Measurements from ENCODE around the gene RNF103. TPM values are rescaled to one million over a fixed set of nuclear protein-coding genes. Genes with fewer than 3 reads are reported as not detected.
"Not testable (repeated sequence)": the region's sequence is repeated elsewhere in the genome, so short reads cannot be mapped to it uniquely, and the experiment has no call there.

RNF103 gene
- total RNA-seq, 2 experiments from 2014 or later, result 12.7 to 14.1 TPM

DNA sequence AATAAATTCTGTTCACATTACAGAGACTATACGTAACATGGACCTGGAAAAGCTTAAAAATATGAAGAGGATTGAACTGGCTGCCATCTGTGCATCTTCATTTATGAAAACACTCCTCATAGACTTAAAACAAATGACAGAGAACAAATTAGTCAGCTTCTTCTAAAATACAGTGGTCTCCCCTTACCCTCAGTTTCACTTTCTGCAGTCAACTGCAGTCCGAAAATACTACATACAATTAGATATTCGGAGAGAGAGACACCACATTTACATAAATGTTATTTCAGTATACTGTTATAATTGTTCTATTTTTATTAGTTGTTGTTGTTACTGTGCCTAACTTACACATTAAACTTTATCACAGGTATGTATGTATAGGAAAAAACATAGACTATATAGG, 6.5 kb downstream of the RNF103 start:
- peaks cover 62% of the 10 kb centered on the region for H3K36me3 Mint-ChIP-seq (ENCODE audit: low read depth)
- CTCF ChIA-PET, result interaction anchor here (0.6 to 2.1 kb wide), 2 partner anchors 8 to 393 kb away, joined by 5 to 6 read pairs; no protein-coding TSS in a partner anchor

DNA sequence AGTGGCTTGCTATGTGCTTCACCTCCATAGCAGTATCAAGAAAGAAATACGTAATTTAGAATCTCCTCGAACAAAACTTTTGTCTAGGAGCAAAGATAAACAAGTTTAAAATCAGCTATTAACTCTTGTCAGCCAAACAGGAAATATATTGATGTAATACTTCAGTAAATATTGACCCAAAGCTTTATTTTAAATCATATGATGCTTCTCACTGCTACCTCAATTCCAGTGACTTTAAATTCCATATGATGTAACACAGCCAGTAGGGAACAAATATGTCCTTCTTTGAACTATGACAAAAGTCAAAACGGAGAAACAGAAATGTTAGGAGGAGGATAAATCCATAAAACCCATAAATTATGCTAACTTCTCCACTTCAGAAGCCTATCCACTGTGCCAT, 7.2 kb downstream of the RNF103 start:
- ChIA-PET CTCF (interaction anchor here (0.6 to 2.1 kb wide), 2 partner anchors 8 to 393 kb away, joined by 5 to 6 read pairs; no protein-coding TSS in a partner anchor), POLR2A (interaction anchor here (0.6 kb wide), 1 partner anchor 421 kb away, joined by 3 read pairs; the partner anchor contains the start of gene IMMT)
- H3K9me3 Mint-ChIP-seq, result no peaks in the 10 kb centered on the region
- H3K4me1 Mint-ChIP-seq, result peaks cover 23% of the 10 kb centered on the region
- H3K27ac Mint-ChIP-seq, result no peak overlapping the region
- DNase-seq, result no peak
- H3K27me3 Mint-ChIP-seq, result no peaks in the 10 kb centered on the region
- H3K36me3 Mint-ChIP-seq (ENCODE audit: low read depth), result peaks cover 65% of the 10 kb centered on the region
- H3K4me3 Mint-ChIP-seq, result no peak overlapping the region

More for the DNA sequence above, 6.5 kb downstream of the RNF103 start:
- Mint-ChIP-seq H3K4me1 (peaks cover 24% of the 10 kb centered on the region), H3K4me3 (no peak overlapping the region), H3K27ac (no peak overlapping the region), H3K27me3 (no peaks in the 10 kb centered on the region), H3K9me3 (no peaks in the 10 kb centered on the region)
- POLR2A ChIA-PET, result no interaction called here
- DNase-seq, result no peak

DNA sequence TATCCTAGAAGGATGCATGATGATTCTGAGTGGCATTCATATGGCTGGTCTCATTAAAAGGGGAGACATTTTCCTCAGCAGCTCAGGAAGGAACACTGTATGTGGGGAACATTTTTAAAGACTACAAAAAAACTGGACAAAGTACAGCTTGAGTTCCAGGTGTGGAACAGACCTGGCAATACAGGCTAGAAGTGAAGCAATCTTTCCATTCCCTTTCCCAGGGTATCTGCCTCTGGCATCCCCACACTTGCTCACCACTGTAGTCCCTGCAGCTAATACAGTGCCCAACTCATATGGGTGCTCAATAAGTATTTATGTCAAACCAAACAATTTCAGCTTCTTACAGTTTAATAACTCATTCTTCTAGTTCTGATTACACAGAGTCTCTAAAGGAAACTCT, 8.1 kb downstream of the RNF103 start:
- Mint-ChIP-seq H3K27me3 (no peaks in the 10 kb centered on the region), H3K27ac (no peak overlapping the region), H3K4me3 (no peak overlapping the region), H3K36me3 (ENCODE audit: low read depth) (peaks cover 74% of the 10 kb centered on the region), H3K9me3 (no peaks in the 10 kb centered on the region), H3K4me1 (peaks cover 22% of the 10 kb centered on the region)
- POLR2A ChIA-PET, result no interaction called here
- CTCF ChIA-PET, result interaction anchor here (0.5 to 1.0 kb wide), 3 partner anchors 10 to 806 kb away, joined by 3 read pairs; no protein-coding TSS in a partner anchor
- DNase-seq, result no peak

DNA sequence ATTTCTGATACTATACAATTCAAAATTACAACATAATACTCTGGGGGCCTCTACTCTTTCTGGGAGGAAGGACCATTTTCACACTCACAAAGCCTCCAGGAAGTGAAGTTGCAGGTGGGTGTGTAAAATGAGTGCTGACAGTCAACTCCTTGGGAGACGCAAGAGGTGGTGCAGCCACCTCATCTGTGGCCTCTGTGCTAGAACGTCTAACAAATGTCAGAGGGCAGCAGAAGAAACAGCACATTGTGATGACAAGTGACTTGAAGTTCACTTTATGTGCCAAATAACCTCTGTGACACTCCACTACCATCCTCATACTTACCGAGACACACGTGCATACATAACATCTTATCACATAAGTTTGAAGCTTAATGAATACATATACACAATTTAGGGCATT, 10.2 kb downstream of the RNF103 start:
- Mint-ChIP-seq H3K4me1 (peaks cover 16% of the 10 kb centered on the region), H3K27ac (no peak overlapping the region), H3K4me3 (no peak overlapping the region), H3K27me3 (no peaks in the 10 kb centered on the region), H3K9me3 (no peaks in the 10 kb centered on the region), H3K36me3 (ENCODE audit: low read depth) (peaks cover 64% of the 10 kb centered on the region)
- no peak for DNase-seq
- POLR2A ChIA-PET, result no interaction called here
- CTCF ChIA-PET, result interaction anchor here (0.6 kb wide), 1 partner anchor 1411 kb away, joined by 5 read pairs; no protein-coding TSS in a partner anchor

DNA sequence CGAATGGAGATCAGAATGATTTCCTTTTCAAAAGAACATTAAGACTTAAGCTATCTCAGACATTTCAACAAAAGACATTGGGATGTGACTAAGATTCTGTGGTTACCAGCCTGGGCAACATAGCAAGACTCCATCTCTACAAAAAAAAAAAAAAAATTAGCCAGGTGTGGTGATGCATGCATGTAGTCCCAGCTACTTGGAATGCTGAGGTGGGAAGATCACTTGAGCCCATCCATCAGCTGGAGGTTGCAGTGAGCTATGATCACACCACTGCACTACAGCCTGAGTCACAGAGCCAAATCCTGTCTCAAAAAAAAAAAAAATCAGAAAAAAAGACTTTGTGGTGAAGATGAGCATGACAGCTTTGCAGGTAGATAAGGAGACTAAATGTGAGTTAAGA, 12.8 kb downstream of the RNF103 start:
- peaks cover 11% of the 10 kb centered on the region for H3K4me1 Mint-ChIP-seq
- H3K27me3 Mint-ChIP-seq, result no peaks in the 10 kb centered on the region
- CTCF ChIA-PET, result interaction anchor here (1.5 kb wide), 1 partner anchor 12 kb away, joined by 5 read pairs; no protein-coding TSS in a partner anchor
- POLR2A ChIA-PET, result no interaction called here
- H3K36me3 Mint-ChIP-seq (ENCODE audit: low read depth), result peaks cover 47% of the 10 kb centered on the region
- no peak for DNase-seq
- H3K4me3 Mint-ChIP-seq, result no peak overlapping the region
- H3K9me3 Mint-ChIP-seq, result no peaks in the 10 kb centered on the region
- H3K27ac Mint-ChIP-seq, result no peak overlapping the region

DNA sequence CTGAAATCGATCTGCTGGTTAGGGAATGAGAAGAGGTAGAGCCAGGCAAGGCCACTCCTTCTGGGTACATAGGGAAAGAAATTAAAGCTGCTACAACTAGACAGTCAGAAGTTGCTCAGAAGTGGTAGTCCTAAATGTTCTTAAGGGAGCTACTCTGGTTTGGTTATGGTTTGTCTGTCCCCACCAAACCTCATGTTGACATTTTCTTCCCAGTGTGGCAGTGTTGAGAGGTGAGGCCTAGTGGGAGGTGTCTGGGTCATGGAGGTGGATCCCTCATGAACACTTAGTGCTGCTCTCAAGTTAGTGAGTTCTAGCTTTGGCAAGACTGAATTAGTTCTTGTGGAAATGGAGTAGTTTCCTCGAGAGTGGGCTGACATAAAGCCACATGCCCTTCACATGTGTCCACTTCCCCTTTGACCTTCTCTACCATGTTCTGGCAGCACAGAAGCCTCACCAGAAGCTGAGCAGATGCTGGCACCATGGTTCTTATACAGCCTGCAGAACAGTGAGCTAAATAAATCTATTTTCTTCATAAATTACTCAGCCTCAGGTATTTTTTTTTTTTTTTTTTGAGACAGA, 14.7 kb downstream of the RNF103 start:
- H3K4me3 Mint-ChIP-seq, result no peak overlapping the region
- no peak overlapping the region for H3K27ac Mint-ChIP-seq
- no peaks in the 10 kb centered on the region for H3K9me3 Mint-ChIP-seq
- ChIA-PET CTCF (interaction anchor here (0.6 to 1.6 kb wide), 4 partner anchors 8 to 1281 kb away, joined by 3 to 6 read pairs (median 4); partner anchors contain the start of gene TGOLN2), POLR2A (no interaction called here)
- no peaks in the 10 kb centered on the region for H3K27me3 Mint-ChIP-seq
- peaks cover 51% of the 10 kb centered on the region for H3K36me3 Mint-ChIP-seq (ENCODE audit: low read depth)
- no peak for DNase-seq
- peaks cover 11% of the 10 kb centered on the region for H3K4me1 Mint-ChIP-seq

- Mint-ChIP-seq H3K4me1 (no peaks in the 10 kb centered on the region), H3K27me3 (no peaks in the 10 kb centered on the region), H3K36me3 (ENCODE audit: low read depth) (peaks cover 35% of the 10 kb centered on the region), H3K27ac (no peak overlapping the region), H3K9me3 (no peaks in the 10 kb centered on the region), H3K4me3 (no peak overlapping the region)
- ChIA-PET CTCF (interaction anchor here (1.6 kb wide), 1 partner anchor 20 kb away, joined by 3 read pairs; no protein-coding TSS in a partner anchor), POLR2A (no interaction called here)
- DNase-seq, result no peak
These were observed 19.8 kb downstream of the RNF103 start for GRCh38 chr2:86603905-86604304.

DNA sequence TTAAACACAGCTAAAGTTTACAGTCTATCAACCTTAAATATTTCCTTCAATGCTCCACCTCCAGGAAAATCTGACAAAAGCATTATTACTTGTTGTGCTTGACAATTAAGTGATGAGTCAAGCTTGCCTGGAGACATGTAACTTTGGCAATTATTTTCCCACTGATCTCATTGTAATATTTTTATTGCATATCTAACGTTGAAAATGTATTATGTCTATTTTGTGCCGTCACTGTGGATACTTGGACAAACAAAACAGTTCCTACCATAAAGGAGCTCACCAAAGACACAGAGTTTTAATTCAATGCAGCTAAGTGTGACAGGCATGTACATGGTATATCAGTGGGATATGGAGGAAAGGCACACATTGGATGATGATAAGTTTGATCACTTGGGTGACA, 24.7 kb downstream of the RNF103 start:
- Mint-ChIP-seq H3K27me3 (peaks cover 1% of the 10 kb centered on the region), H3K4me1 (no peaks in the 10 kb centered on the region), H3K9me3 (no peaks in the 10 kb centered on the region), H3K27ac (no peak overlapping the region), H3K36me3 (ENCODE audit: low read depth) (peaks cover 14% of the 10 kb centered on the region), H3K4me3 (no peak overlapping the region)
- DNase-seq, result no peak
- ChIA-PET POLR2A (no interaction called here), CTCF (interaction anchor here (1.2 kb wide), 1 partner anchor 25 kb away, joined by 3 read pairs; no protein-coding TSS in a partner anchor)

DNA sequence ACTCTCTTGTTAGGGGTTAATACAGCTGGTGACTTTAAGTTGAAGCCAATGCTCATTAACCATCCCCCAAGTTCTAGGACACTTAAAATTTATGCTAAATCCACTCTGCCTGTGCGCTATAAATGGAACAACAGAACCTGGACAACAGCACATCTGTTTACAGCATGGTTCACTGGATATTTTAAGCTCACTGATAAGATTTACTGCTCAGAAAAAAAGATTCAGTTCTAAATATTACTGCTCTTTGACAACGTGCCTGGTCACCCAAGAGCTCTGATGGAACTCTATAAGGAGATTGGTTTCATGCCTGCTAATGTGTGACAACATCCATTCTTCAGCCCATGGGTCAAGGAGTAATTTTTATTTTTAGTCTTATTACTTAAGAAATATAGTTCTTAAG, 27.5 kb downstream of the RNF103 start:
- POLR2A ChIA-PET, result no interaction called here

DNA sequence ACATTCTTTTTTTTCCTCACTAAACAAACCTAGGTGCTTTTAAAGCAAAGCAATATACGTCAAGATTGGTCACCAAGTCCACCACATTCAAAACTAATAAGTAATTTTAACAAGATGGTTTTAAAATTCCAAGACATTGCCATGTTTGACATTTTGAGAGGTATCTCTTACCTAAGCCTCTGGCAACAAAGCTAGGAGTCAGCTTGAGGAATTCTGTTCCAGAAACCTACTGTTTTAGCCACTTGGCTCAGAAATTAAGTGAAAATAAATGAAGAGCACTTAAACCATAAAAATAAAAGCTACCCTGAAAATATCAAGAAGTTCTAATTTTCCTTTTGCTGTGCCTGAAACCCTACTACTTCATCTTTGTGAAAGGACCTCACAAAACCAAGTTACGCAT, 30.4 kb downstream of the RNF103 start:
- ChIA-PET POLR2A (no interaction called here), CTCF (no interaction called here)

More for the DNA sequence above, 27.5 kb downstream of the RNF103 start:
- CTCF ChIA-PET, result interaction anchor here (0.8 to 1.5 kb wide), 3 partner anchors 9 to 516 kb away, joined by 3 to 5 read pairs (median 3); no protein-coding TSS in a partner anchor
- no peak for DNase-seq
- Mint-ChIP-seq H3K27me3 (peaks cover 4% of the 10 kb centered on the region), H3K27ac (no peak overlapping the region), H3K4me3 (no peak overlapping the region), H3K9me3 (no peaks in the 10 kb centered on the region), H3K4me1 (no peaks in the 10 kb centered on the region), H3K36me3 (ENCODE audit: low read depth) (peaks cover 2% of the 10 kb centered on the region)

GRCh38 chr2:86592547-86593230, 31.0 kb downstream of the RNF103 start:
- no peaks in the 10 kb centered on the region for H3K36me3 Mint-ChIP-seq (ENCODE audit: low read depth)
- CTCF ChIA-PET, result interaction anchor here (0.6 to 1.6 kb wide), 3 partner anchors 26 to 397 kb away, joined by 3 read pairs; partner anchors contain the start of gene IMMT
- peaks cover 5% of the 10 kb centered on the region for H3K27me3 Mint-ChIP-seq
- no peak overlapping the region for H3K4me3 Mint-ChIP-seq
- POLR2A ChIA-PET, result no interaction called here
- no peaks in the 10 kb centered on the region for H3K4me1 Mint-ChIP-seq
- no peak for DNase-seq
- peaks cover 4% of the 10 kb centered on the region for H3K9me3 Mint-ChIP-seq
- H3K27ac Mint-ChIP-seq, result no peak overlapping the region

More for the DNA sequence above, 30.4 kb downstream of the RNF103 start:
- Mint-ChIP-seq H3K4me1 (no peaks in the 10 kb centered on the region), H3K4me3 (no peak overlapping the region), H3K27me3 (peaks cover 5% of the 10 kb centered on the region), H3K36me3 (ENCODE audit: low read depth) (no peaks in the 10 kb centered on the region), H3K27ac (no peak overlapping the region), H3K9me3 (peaks cover 4% of the 10 kb centered on the region)
- DNase-seq, result no peak

DNA sequence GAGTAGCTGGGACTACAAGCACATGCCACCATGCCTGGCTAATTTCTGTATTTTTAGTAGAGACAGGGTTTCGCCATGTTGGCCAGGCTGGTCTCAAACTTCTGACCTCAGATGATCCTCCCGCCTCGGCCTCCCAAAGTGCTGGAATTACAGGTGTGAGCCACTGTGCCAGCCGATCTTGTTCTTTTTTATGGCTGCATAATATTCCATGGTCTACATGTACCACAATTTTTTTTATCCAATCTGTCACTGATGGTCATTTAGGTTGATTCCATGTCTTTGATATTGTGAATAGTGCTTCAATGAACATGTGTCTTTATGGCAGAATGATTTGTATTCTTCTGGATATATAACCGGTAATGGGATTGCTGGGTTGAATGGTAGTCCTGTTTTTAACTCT, 34.0 kb downstream of the RNF103 start:
- H3K4me1 Mint-ChIP-seq; H3K9me3 Mint-ChIP-seq; DNase-seq; H3K27me3 Mint-ChIP-seq; POLR2A ChIA-PET; H3K4me3 Mint-ChIP-seq; H3K36me3 Mint-ChIP-seq (ENCODE audit: low read depth); CTCF ChIA-PET; H3K27ac Mint-ChIP-seq: not testable (repeated sequence)
